Liver (tissue), 9 donors: ENCODE data around the gene JMJD1C. TPM values are rescaled to one million over a fixed set of nuclear protein-coding genes. Genes with fewer than 3 reads are reported as not detected.

ENCODE experiments used
- DNase-seq: peaks from one replicate; pipeline ENCODE4 v3.0.0-alpha.2; 2017; ENCODE audit warnings: low spot score
- H3K27ac ChIP-seq, 2 donors: one replicate each; pipeline ENCODE4 v1.7.0; 2013; ENCODE audit warnings: inconsistent platforms in 2 of 2, low read length in 2 of 2, control low read depth in 1 of 2, low read depth in 1 of 2, mild to moderate bottlenecking in 1 of 2
- H3K27me3 ChIP-seq, 4 donors: one replicate each; pipeline versions ENCODE4 v1.6.1 to v1.7.0; 2013; ENCODE audit warnings: low read length in 3 of 4, inconsistent platforms in 1 of 4, mild to moderate bottlenecking in 1 of 4, moderate library complexity in 1 of 4; ENCODE audit not compliant: control insufficient read depth in 4 of 4, insufficient read depth in 4 of 4
- H3K36me3 ChIP-seq, 4 donors: one replicate each; pipeline versions ENCODE4 v1.6.1 to v1.7.0; 2013; ENCODE audit warnings: low read length in 3 of 4, mild to moderate bottlenecking in 3 of 4, low read depth in 1 of 4, moderate library complexity in 1 of 4; ENCODE audit not compliant: control insufficient read depth in 4 of 4, insufficient read depth in 3 of 4
- H3K4me1 ChIP-seq, 4 donors: one replicate each; pipeline versions ENCODE4 v1.6.1 to v1.7.0; 2013; ENCODE audit warnings: low read length in 3 of 4, mild to moderate bottlenecking in 3 of 4, moderate library complexity in 1 of 4; ENCODE audit not compliant: control insufficient read depth in 4 of 4, insufficient read depth in 4 of 4
- H3K4me3 ChIP-seq, 3 donors: one replicate each; pipeline versions ENCODE4 v1.6.1 to v1.7.0; 2013; ENCODE audit warnings: low read length in 3 of 3, control low read depth in 1 of 3, low read depth in 1 of 3, mild to moderate bottlenecking in 1 of 3
- H3K9ac ChIP-seq, 2 donors: one replicate each; pipeline ENCODE4 v1.7.0; 2013; ENCODE audit warnings: low read length in 2 of 2, mild to moderate bottlenecking in 2 of 2, moderate library complexity in 2 of 2, control low read depth in 1 of 2, low read depth in 1 of 2
- H3K9me3 ChIP-seq, 4 donors: one replicate each; pipeline versions ENCODE4 v1.6.1 to v1.7.0; 2013; ENCODE audit warnings: low read length in 3 of 4; ENCODE audit not compliant: control insufficient read depth in 4 of 4
- EGR1 ChIP-seq, 2 donors: IDR thresholded peaks; 2 replicates each; pipeline ENCODE4 v1.6.1; 2016 to 2018; ENCODE audit warnings: antibody characterized with exemption in 2 of 2, low read depth in 2 of 2
- FOXA1 ChIP-seq: IDR thresholded peaks from 2 replicates; pipeline ENCODE4 v1.6.1; 2016; ENCODE audit warnings: antibody characterized with exemption
- FOXA2 ChIP-seq: IDR thresholded peaks from 2 replicates; pipeline ENCODE4 v1.6.1; 2016; ENCODE audit warnings: antibody characterized with exemption
- GABPA ChIP-seq, 2 donors: IDR thresholded peaks in 1 of 2; conservative IDR thresholded peaks in 1 of 2; 2 replicates each; pipeline ENCODE4 v1.6.1; 2016; ENCODE audit warnings: antibody characterized with exemption in 2 of 2, mild to moderate bottlenecking in 1 of 2, moderate library complexity in 1 of 2
- HNF4A ChIP-seq, 2 donors: conservative IDR thresholded peaks; 2 replicates each; pipeline ENCODE4 v1.6.1; 2016; ENCODE audit warnings: antibody characterized with exemption in 2 of 2, mild to moderate bottlenecking in 2 of 2
- HNF4G ChIP-seq: IDR thresholded peaks from 2 replicates; pipeline ENCODE4 v1.6.1; 2016; ENCODE audit warnings: antibody characterized with exemption
- JUND ChIP-seq, 2 donors: IDR thresholded peaks; 2 replicates each; pipeline ENCODE4 v1.6.1; 2016; ENCODE audit warnings: antibody characterized with exemption in 2 of 2
- NR2F2 ChIP-seq: IDR thresholded peaks from 2 replicates; pipeline ENCODE4 v1.6.1; 2016; ENCODE audit warnings: antibody characterized with exemption
- RAD21 ChIP-seq, 2 donors: IDR thresholded peaks; 2 replicates each; pipeline ENCODE4 v1.6.1; 2016; ENCODE audit warnings: antibody characterized with exemption in 2 of 2, mild to moderate bottlenecking in 2 of 2
- RXRA ChIP-seq, 2 donors: IDR thresholded peaks; 2 replicates each; pipeline ENCODE4 v1.6.1; 2017 to 2018; ENCODE audit warnings: antibody characterized with exemption in 2 of 2, mild to moderate bottlenecking in 1 of 2
- SP1 ChIP-seq: IDR thresholded peaks from 2 replicates; pipeline ENCODE4 v1.6.1; 2018; ENCODE audit warnings: antibody characterized with exemption, mild to moderate bottlenecking
- TAF1 ChIP-seq: conservative IDR thresholded peaks from 2 replicates; pipeline ENCODE4 v1.6.1; 2016; ENCODE audit warnings: antibody characterized with exemption, mild to moderate bottlenecking
- YY1 ChIP-seq: IDR thresholded peaks from 2 replicates; pipeline ENCODE4 v1.6.1; 2016; ENCODE audit warnings: antibody characterized with exemption, mild to moderate bottlenecking
- WGBS: extraction: QIAGEN DNeasy Blood & Tissue Kit; methylation state at CpG from one replicate; pipeline ENCODE4 v1.1.7; 2013; 5-methylcytosine and 5-hydroxymethylcytosine counted together
- polyA plus RNA-seq, 2 donors: library from polyadenylated mRNA; stranded (reverse) in 1 of 2; unstranded in 1 of 2; fragments of 200-250 nt in 1 of 2; fragments of >200 nt in 1 of 2; fragmentation: Nextera tagmentation in 1 of 2; extraction: Ambion mirVana in 1 of 2; gene quantifications; one replicate each; pipeline versions ENCODE4 v1.2.1 to v1.2.3, GENCODE V29; 2013 to 2015
- total RNA-seq, 2 donors: library from RNA; depleted of rRNA; stranded (reverse); fragments of >200 nt; gene quantifications; one replicate each; pipeline ENCODE4 v1.2.3, GENCODE V29; 2014
- TF ChIP-seq, protein P1 (sequence below): fragments of 150-350 bp; IDR thresholded peaks from 2 replicates; pipeline ENCODE4 v1.5.1; 2017; ENCODE audit warnings: improper control_type of control experiment, low read depth, low read length; ENCODE audit not compliant: missing input control
- TF ChIP-seq, protein P2 (sequence below): IDR thresholded peaks from 2 replicates; pipeline ENCODE4 v1.6.1; 2016; ENCODE audit warnings: antibody characterized with exemption
- TF ChIP-seq, protein P3 (sequence below): IDR thresholded peaks from 2 replicates; pipeline ENCODE4 v1.6.1; 2016; ENCODE audit warnings: antibody characterized with exemption, mild to moderate bottlenecking
- TF ChIP-seq, protein P4 (sequence below): IDR thresholded peaks from 2 replicates; pipeline ENCODE4 v1.6.1; 2016; ENCODE audit warnings: antibody characterized with exemption
- donor health status: healthy.
- donor health status: healthy.
- donor health status: healthy.
- donor health status: healthy.
- donor health status: healthy.

The JMJD1C gene
- total and polyA plus RNA-seq, 4 donors: 11.0 to 93.1 (median 56.0) TPM

DNA sequence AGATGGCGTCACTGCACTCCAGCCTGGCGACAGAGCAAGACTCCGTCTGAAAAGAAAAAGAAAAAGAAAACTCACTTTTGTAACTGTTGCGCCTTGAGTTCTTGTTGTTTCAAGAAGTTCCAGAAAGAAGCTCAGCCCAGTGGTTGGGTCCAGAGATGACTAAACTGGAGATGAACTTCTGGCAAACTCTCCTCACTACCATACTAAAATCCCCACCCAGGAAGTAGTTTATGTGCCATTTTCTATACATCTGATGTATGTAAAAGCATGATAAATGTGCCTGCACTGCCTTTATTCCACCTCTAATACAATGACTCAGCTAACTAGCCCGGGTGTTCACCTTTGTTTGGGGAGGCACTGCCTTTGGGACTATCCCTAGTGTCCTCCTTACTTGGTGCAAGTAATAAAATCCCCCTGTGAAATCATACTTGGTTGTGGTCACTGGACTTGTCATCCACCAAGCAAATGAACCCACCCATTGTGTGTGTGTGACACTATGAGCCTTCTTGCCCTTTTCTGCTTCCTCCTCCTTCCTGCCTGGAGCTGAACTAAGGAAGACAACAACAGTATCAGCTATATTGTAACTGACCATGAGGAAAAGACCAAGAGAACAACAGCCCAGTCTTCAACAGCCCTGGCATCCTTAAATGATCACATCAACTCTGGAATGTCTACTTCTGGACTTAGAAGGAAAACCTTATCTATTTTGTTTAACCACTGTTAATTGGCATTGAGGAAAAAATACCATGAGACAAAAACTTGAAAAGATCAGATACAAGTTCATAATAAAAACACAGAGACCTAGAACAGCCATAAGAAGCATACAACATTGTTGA lies 33.6 kb downstream of the JMJD1C start:
- no peaks in the 10 kb centered on the region for H3K36me3 ChIP-seq
- TF ChIP-seq JUND (IDR thresholded peaks at IDR 0.05): no peak
- TF ChIP-seq GABPA (IDR thresholded peaks at IDR 0.05 in 1 of 2, conservative IDR thresholded peaks at IDR 0.05 in 1 of 2): no peak
- no peak for TF ChIP-seq EGR1 (IDR thresholded peaks at IDR 0.05; ENCODE audit: low read depth in 2 of 2)
- TF ChIP-seq, protein P1, sequence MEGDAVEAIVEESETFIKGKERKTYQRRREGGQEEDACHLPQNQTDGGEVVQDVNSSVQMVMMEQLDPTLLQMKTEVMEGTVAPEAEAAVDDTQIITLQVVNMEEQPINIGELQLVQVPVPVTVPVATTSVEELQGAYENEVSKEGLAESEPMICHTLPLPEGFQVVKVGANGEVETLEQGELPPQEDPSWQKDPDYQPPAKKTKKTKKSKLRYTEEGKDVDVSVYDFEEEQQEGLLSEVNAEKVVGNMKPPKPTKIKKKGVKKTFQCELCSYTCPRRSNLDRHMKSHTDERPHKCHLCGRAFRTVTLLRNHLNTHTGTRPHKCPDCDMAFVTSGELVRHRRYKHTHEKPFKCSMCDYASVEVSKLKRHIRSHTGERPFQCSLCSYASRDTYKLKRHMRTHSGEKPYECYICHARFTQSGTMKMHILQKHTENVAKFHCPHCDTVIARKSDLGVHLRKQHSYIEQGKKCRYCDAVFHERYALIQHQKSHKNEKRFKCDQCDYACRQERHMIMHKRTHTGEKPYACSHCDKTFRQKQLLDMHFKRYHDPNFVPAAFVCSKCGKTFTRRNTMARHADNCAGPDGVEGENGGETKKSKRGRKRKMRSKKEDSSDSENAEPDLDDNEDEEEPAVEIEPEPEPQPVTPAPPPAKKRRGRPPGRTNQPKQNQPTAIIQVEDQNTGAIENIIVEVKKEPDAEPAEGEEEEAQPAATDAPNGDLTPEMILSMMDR: no peak
- no peak for TF ChIP-seq FOXA1
- no peak for TF ChIP-seq HNF4A (conservative IDR thresholded peaks at IDR 0.05)
- TF ChIP-seq, protein P2, sequence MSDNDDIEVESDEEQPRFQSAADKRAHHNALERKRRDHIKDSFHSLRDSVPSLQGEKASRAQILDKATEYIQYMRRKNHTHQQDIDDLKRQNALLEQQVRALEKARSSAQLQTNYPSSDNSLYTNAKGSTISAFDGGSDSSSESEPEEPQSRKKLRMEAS: no peak
- no peak for TF ChIP-seq HNF4G
- TF ChIP-seq TAF1: no peak
- TF ChIP-seq, protein P3, sequence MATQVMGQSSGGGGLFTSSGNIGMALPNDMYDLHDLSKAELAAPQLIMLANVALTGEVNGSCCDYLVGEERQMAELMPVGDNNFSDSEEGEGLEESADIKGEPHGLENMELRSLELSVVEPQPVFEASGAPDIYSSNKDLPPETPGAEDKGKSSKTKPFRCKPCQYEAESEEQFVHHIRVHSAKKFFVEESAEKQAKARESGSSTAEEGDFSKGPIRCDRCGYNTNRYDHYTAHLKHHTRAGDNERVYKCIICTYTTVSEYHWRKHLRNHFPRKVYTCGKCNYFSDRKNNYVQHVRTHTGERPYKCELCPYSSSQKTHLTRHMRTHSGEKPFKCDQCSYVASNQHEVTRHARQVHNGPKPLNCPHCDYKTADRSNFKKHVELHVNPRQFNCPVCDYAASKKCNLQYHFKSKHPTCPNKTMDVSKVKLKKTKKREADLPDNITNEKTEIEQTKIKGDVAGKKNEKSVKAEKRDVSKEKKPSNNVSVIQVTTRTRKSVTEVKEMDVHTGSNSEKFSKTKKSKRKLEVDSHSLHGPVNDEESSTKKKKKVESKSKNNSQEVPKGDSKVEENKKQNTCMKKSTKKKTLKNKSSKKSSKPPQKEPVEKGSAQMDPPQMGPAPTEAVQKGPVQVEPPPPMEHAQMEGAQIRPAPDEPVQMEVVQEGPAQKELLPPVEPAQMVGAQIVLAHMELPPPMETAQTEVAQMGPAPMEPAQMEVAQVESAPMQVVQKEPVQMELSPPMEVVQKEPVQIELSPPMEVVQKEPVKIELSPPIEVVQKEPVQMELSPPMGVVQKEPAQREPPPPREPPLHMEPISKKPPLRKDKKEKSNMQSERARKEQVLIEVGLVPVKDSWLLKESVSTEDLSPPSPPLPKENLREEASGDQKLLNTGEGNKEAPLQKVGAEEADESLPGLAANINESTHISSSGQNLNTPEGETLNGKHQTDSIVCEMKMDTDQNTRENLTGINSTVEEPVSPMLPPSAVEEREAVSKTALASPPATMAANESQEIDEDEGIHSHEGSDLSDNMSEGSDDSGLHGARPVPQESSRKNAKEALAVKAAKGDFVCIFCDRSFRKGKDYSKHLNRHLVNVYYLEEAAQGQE: no peak
- TF ChIP-seq RXRA (IDR thresholded peaks at IDR 0.05): no peak
- TF ChIP-seq NR2F2: no peak
- TF ChIP-seq YY1: no peak
- TF ChIP-seq RAD21 (IDR thresholded peaks at IDR 0.05): no peak
- TF ChIP-seq FOXA2: no peak
- TF ChIP-seq, protein P4, sequence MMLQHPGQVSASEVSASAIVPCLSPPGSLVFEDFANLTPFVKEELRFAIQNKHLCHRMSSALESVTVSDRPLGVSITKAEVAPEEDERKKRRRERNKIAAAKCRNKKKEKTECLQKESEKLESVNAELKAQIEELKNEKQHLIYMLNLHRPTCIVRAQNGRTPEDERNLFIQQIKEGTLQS: no peak
- TF ChIP-seq SP1: no peak
- H3K9ac ChIP-seq: no peak overlapping the region
- H3K4me3 ChIP-seq: no peak overlapping the region
- 94% methylated on average over 5 of the region's 5 CpGs for WGBS
- no peak for DNase-seq
- no peaks in the 10 kb centered on the region for H3K27me3 ChIP-seq
- H3K4me1 ChIP-seq: peaks cover 0 to 21% (median 5%) of the 10 kb centered on the region in 4 donors
- no peak overlapping the region for H3K27ac ChIP-seq
- H3K9me3 ChIP-seq: no peaks in the 10 kb centered on the region

DNA sequence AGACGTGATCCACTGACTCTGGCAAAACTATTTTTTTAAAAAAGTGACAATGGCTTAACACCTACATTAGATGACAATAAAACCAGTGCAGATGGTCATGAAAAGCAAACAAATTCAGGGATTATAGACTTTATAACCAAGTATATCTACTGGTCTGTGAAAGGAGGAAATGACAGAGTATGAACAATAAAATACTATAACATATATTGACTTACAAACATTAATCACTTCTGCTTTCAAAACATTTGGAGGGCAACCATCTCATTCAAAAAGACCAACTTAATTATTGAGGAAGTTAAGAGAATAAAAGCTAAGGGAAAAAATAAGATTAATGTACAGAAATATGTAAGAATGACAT lies 34.8 kb downstream of the JMJD1C start:
- no peaks in the 10 kb centered on the region for H3K9me3 ChIP-seq
- H3K36me3 ChIP-seq: no peaks in the 10 kb centered on the region
- H3K4me3 ChIP-seq: no peak overlapping the region
- H3K9ac ChIP-seq: no peak overlapping the region
- no peaks in the 10 kb centered on the region for H3K27me3 ChIP-seq
- H3K27ac ChIP-seq: no peak overlapping the region
- DNase-seq: no peak
- no peak for TF ChIP-seq GABPA (IDR thresholded peaks at IDR 0.05 in 1 of 2, conservative IDR thresholded peaks at IDR 0.05 in 1 of 2)
- no peak for TF ChIP-seq NR2F2
- H3K4me1 ChIP-seq: peaks cover 0 to 21% (median 5%) of the 10 kb centered on the region in 4 donors
- WGBS: 90% methylated on average over 1 of the region's 1 CpG
